Measurements from ENCODE around the gene MAP1LC3B. TPM values are rescaled to one million over a fixed set of nuclear protein-coding genes. Genes with fewer than 3 reads are reported as not detected.

MAP1LC3B gene
- total and polyA plus RNA-seq, 2 of the 8 experiments (the other 6 are each of a cell fraction or from before 2014, with no cell fraction given) = 29.5 to 48.5 TPM

- TF ChIP-seq CHD7 (IDR thresholded peaks at IDR 0.05; ENCODE audit: insufficient replicate concordance, low read length) = no peak
- TF ChIP-seq, protein P1, sequence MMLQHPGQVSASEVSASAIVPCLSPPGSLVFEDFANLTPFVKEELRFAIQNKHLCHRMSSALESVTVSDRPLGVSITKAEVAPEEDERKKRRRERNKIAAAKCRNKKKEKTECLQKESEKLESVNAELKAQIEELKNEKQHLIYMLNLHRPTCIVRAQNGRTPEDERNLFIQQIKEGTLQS (IDR thresholded peaks at IDR 0.05; ENCODE audit: insufficient read depth, low read depth, low read length) = no peak
- TF ChIP-seq TBP (IDR thresholded peaks at IDR 0.05; ENCODE audit: low read depth, low read length) = peak; percentile 100
- TF ChIP-seq TAF7 (optimal IDR thresholded peaks at IDR 0.05; ENCODE audit: borderline replicate concordance, low read depth, low read length) = peak; percentile 84
- TF ChIP-seq SP2 (IDR thresholded peaks at IDR 0.05; ENCODE audit: low read length) = no peak
- no peak for TF ChIP-seq RFX5 (IDR thresholded peaks at IDR 0.05; ENCODE audit: borderline replicate concordance, low read depth, low read length)
- TF ChIP-seq YY1 (IDR thresholded peaks at IDR 0.05; ENCODE audit: low read depth, low read length) = peak; percentile 20; the same call in 1 of the 2 replicates
- TF ChIP-seq BACH1 (IDR thresholded peaks at IDR 0.05; ENCODE audit: low read length) = peak; percentile 67
- TF ChIP-seq HDAC2 (IDR thresholded peaks at IDR 0.05; ENCODE audit: borderline replicate concordance in 1 of 2, low read depth in 2 of 2, low read length in 2 of 2) = no peak; a peak in 1 of 4 replicates
- TF ChIP-seq ASH2L (IDR thresholded peaks at IDR 0.05; ENCODE audit: low read length) = no peak
Measured at GRCh38 chr16:87383505-87384161, 8.5 kb upstream of the MAP1LC3B start, which contains the start of gene FBXO31 (continued).
